SK-N-MC (cell line): Measurements from ENCODE around the gene TAS1R3.

Experiments
- EZH2 ChIP-seq: fragments of 200-600 bp; sonication (generic); IDR thresholded peaks from one replicate; pipeline ENCODE4 v1.6.1; 2017; ENCODE audit warnings: antibody characterized with exemption
- POLR2AphosphoS5 ChIP-seq: IDR thresholded peaks from 2 replicates; pipeline ENCODE4 v1.6.1; 2012; ENCODE audit warnings: mild to moderate bottlenecking, low read depth, low read length, borderline replicate concordance

DNA sequence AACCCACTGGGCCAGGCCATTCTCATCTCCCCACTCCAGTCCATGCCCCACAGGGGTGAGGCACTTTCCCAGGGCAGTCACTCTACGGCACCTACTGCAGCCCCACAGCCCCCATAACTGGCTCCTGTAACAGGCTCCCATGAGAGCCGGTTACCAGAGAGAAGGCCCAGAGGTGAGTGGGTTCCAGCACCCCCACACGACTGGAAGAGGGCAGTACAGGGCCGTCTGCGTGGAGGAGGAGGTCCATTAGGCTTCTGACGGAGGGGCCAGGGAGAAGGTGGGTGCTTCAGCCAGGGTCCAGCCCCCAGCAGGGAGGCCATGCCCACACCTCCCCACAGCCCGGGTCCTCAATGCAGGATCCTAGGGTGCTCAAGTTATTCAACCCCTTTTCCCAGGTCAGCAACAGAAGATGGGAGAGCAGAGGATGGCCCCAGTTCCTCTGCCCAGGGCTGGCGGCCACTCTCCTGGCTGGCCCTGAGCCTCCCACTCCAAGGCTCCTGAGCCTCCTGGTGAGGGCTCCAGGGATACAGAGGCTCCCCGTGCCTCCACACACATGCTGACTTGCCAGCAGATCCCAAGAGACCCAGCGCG lies 24.9 kb upstream of the TAS1R3 start:
- TF ChIP-seq EZH2: no peak
- no peak for TF ChIP-seq POLR2AphosphoS5
